HG02798 (cell line): ENCODE results near the gene ZNF226.
"Not testable (repeated sequence)": the region's sequence is repeated elsewhere in the genome, so short reads cannot be mapped to it uniquely, and the experiment has no call there.

Experiments used
- ATAC-seq: cut with Tn5 transposase; IDR thresholded peaks from one replicate; pipeline ENCODE4 v1.9.1; 2021; ENCODE audit warnings: mild to moderate bottlenecking; ENCODE audit not compliant: unreplicated experiment, poor library complexity

The ZNF226 gene

GRCh38 chr19:44164673-44165512 lies at the start of gene ZNF226:
ZNF226 (plus strand) TSS chr19:44165100; CDS start chr19:44170081, 4,981 bp downstream.
- ATAC-seq, result peak; percentile 93

DNA sequence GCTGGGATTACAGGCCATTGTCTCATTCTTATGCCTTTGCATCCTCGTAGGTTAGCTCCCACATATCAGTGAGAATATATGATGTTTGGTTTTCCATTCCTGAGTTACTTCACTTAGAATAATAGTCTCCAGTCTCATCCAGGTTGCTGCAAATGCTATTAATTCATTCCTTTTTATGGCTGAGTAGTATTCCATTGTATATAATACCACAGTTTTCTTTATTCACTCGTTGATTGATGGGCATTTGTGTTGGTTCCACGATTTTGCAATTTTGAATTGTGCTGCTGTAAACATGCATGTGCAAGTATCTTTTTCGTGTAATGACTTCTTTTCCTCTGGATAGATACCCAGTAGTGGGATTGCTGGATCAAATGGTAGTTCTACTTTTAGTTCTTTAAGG lies 43.7 kb upstream of the ZNF226 start:
- not testable (repeated sequence) for ATAC-seq

DNA sequence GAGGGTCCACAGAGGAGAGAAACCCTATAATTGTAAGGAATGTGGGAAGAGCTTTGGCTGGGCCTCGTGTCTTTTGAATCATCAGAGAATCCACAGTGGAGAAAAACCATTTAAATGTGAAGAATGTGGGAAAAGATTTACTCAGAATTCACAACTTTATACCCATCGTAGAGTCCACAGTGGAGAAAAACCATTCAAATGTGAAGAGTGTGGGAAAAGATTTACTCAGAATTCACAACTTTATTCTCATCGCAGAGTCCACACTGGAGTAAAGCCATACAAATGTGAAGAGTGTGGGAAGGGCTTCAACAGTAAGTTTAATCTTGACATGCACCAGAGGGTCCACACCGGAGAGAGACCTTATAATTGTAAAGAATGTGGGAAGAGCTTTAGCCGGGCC lies 32.9 kb upstream of the ZNF226 start:
- no peak for ATAC-seq

DNA sequence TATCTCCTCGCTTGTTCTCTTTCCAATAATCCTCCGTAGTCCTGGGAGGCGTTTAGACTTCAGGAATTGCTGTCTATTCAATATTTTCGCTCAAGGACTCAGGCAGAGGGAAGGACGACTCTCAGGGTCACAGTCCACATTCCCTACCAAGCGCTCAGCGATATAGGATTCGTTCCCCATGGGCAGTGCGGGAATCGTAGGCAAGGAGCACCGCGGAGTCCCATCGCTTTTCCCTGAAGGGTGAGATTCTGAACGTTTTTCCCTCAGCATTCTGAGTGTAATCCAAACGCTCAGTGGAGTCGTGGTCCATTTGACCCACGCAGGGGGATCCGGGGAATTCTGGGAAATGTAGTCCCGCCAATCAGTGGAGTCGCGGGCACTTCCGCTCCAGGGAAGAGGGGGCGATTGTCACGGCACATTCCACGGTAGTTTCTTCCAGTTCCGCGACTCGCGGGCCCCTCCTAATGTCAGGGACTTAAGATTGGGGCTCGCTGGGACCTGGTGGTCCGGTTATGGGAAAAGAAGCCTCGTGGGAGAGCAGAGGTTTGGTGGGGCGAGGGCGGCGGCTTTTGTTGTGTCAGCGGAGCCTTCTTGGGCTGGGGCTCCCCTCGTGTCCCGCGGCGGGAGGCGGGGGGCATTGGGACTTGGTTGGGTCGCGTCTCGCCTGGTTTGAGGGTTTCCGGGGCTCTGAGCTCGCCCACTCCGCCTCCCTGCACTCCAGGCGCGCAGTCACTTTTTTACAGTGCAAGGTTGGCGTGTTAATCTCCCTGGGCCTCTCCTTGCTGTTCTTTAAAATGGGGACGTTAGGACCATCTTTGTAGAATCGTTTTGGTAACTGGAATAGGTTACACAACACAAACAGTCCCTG lies 23.5 kb upstream of the ZNF226 start, which contains the start of gene ZNF234:
ZNF234 (plus strand) TSS at position 364 of the 868 bp plus-strand sequence. CDS start 3,079 bp downstream, outside the sequence.
- ATAC-seq, result peak; percentile 88

- peak; percentile 15 for ATAC-seq
Measured at GRCh38 chr19:44142059-44142433, 22.9 kb upstream of the ZNF226 start.

DNA sequence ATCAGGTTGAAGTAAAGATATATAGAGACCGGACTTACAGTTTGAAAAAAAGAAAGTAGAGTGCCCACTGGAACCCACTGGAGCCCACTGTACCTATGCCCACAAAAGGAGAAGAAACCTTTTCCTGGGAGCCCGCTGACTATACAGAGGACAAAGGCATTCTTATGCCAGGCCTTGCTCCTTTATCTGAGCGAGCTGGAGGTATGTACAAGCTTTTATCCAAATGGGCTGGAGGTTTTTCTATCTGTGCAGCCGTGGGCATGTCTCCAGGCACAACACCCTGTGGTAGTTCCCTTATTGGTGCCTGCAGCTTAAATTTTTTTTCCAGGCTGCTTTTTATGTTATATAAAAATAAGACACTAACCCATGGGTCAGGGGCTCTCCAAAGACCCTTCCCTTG lies 15.1 kb upstream of the ZNF226 start:
- ATAC-seq, result no peak

GRCh38 chr19:44151491-44151890 lies 13.4 kb upstream of the ZNF226 start:
- no peak for ATAC-seq

- no peak for ATAC-seq
Measured at GRCh38 chr19:44156475-44156874, 8.4 kb upstream of the ZNF226 start.

DNA sequence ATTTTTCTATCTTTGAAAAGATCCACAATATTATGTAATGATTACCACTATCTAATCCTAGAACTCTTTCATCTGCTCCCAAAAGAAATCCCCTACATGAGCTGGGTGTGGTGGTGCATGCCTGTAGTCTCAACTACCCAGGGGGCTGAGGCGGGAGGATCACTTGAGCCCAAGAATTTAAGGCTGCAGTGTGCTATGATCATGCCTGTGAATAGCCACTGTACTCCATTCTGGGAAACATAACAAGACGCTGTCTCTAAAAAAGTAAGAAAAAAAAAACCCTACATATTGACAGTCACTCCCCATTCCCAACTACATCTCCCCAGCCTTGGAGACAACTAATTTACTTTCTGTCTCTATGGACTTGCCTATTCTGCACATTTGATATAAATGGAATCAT lies 1.1 kb upstream of the ZNF226 start:
- ATAC-seq, result no peak

DNA sequence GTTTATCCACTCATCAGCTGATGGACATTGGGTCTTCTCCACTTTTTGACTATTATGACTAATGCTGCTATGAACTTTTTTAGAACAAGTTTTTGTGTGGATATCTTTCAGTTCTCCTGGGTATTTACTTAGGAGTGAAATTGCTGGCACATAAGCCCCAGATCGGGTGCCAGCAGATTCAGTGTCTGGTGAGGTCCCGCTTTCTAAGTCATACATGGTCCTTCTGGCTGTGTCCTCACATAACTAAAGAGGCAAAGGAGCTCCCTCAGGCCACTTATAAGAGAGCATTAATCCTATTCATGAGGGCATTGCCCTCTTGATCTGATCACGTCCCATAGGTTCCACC lies 600 bp upstream of the ZNF226 start:
- no peak for ATAC-seq

DNA sequence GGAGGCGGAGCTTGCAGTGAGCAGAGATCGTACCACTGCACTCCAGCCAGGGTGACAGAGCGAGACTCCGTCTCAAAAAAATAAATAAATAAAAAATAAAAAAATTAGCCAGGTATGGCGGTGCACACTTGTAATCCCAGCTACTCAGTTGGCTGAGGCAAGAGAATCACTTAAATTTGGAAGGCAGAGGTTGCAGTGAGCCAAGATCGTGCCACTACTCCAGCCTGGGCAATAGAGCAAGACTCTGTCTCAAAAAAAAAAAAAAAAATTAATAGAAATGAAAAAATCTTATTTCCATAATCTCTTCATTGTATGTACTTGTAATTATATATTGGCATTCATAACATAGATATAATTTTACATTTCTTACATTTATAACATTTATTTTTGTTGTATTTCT lies 5.8 kb downstream of the ZNF226 start:
- not testable (repeated sequence) for ATAC-seq

DNA sequence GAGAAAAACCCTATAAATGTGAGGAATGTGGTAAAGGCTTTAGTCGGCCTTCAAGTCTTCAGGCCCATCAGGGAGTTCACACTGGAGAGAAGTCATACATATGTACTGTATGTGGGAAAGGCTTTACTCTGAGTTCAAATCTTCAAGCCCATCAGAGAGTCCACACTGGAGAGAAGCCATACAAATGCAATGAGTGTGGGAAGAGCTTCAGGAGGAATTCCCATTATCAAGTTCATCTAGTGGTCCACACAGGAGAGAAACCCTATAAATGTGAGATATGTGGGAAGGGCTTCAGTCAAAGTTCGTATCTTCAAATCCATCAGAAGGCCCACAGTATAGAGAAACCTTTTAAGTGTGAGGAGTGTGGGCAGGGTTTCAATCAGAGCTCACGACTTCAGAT lies 11.7 kb downstream of the ZNF226 start:
- ATAC-seq, result no peak

DNA sequence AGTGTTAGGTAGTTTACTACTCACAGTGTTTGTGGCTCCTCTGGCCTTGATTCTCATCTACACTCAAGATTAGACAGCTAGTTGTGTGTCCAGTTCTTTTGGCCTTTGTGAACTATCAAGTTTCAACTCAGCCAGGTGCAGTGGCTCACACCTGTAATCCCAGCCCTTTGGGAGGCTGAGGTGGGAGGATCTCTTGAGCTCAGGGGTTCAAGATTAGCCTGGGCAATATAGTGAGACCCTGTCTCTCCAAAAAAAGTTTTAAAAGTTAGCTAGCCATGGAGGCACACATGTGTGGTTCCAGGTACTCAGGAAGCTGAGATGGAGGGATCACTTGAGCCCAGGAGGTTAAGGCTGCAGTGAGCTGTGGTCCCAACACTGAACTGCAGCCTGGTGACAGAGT lies 16.1 kb downstream of the ZNF226 start:
- no peak for ATAC-seq

- ATAC-seq, result no peak
Measured at GRCh38 chr19:44182145-44182544, 17.2 kb downstream of the ZNF226 start.

- ATAC-seq, result no peak
Measured at GRCh38 chr19:44190020-44190419, 25.1 kb downstream of the ZNF226 start.

DNA sequence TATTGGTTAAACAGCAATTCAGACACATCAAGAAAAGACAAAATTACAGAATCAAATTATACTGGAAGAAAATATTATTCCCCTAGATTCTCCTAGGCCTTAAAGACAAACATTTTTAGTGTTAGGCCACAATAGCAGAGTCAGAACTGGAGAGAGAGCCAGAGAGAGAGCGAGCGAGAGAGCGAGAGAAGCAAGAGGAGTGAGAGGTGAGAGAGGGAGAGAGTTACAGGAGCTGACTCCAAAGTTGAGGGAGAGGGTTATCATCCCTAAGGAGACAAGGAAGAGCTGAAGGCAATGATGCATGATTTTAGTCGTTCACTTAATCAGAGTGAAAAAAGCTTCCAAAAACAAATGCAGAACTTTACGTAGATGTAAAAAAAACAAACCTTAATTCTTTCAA lies 27.2 kb downstream of the ZNF226 start:
- no peak for ATAC-seq

GRCh38 chr19:44196772-44197171 lies 31.9 kb downstream of the ZNF226 start:
- no peak for ATAC-seq

DNA sequence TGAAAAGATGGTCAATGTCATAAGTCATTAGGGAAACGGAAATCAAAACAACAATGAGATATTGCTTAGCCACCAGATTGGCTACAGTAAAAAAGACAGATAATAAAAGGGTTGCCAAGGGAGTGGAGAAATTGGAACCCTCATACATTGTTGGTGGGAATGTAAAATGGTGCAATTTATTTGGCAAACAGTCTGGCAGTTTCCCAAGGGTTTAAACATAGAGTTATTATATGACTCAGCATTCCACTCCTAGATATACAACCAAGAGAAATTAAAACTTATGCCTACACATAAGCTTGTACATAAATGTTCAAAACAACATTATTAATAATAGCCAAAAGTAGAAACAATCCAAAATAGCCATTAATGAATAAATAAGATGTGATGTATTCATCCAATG lies 37.6 kb downstream of the ZNF226 start:
- ATAC-seq, result no peak

- ATAC-seq, result no peak
Measured at GRCh38 chr19:44202974-44203373, 38.1 kb downstream of the ZNF226 start.

- not testable (repeated sequence) for ATAC-seq
Measured at GRCh38 chr19:44203877-44204276, 39.0 kb downstream of the ZNF226 start.

DNA sequence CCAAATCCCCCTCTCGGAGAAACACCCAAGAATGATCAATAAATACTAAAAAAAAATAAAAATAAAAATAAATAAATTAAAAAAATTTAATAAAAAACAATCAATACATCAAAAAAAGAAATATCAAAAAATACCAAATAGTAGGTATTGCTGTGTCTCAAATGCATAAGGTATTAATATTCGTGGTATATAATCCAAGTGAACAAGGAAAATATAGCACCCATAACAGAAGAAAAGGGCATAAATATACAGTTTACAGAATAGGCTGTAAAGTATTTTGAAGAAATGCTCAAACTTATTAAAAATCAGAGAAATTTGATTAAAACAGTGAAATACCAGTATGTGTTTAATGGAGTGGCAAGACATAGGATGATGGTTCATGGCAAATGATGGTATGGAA lies 39.9 kb downstream of the ZNF226 start:
- no peak for ATAC-seq
